Activated CD8-positive, alpha-beta T cell treated with anti-CD3 and anti-CD28 coated beads for 36 hours (primary cell): Measurements from ENCODE around the gene KIAA1191. TPM values are rescaled to one million over a fixed set of nuclear protein-coding genes. Genes with fewer than 3 reads are reported as not detected.

Experiments
- ATAC-seq: fragments of 200-7000 bp; cut with Tn5 transposase; one replicate; pipeline ENCODE4 v1.10.0; 2021; ENCODE audit warnings: mild to moderate bottlenecking, moderate library complexity
- CTCF ChIA-PET: fragments of 350-600 bp; sonication (Branson Sonifier 250); formaldehyde crosslinking; loops from one replicate; lab custom pipeline; 2021; ENCODE audit warnings: antibody characterized with exemption; lab: Charles Lee
- POLR2A ChIA-PET: fragments of 350-600 bp; sonication (Branson Sonifier 250); formaldehyde crosslinking; loops from one replicate; lab custom pipeline; 2021; ENCODE audit warnings: antibody characterized with exemption; lab: Charles Lee
- DNase-seq: peaks from one replicate; pipeline ENCODE4 v3.0.0-alpha.2; 2020
- H3K27ac Mint-ChIP-seq: one replicate; pipeline ENCODE4 v1.8.0; 2021; ENCODE audit warnings: mild to moderate bottlenecking, mixed read lengths
- H3K27me3 Mint-ChIP-seq: one replicate; pipeline ENCODE4 v1.8.0; 2021; ENCODE audit warnings: mixed read lengths
- H3K36me3 Mint-ChIP-seq: one replicate; pipeline ENCODE4 v1.8.0; 2021; ENCODE audit warnings: low read depth, mixed read lengths
- H3K4me1 Mint-ChIP-seq: one replicate; pipeline ENCODE4 v1.8.0; 2021; ENCODE audit warnings: low read depth, mixed read lengths
- H3K4me3 Mint-ChIP-seq: one replicate; pipeline ENCODE4 v1.8.0; 2021; ENCODE audit warnings: mild to moderate bottlenecking, moderate library complexity, mixed read lengths
- H3K9me3 Mint-ChIP-seq: one replicate; pipeline ENCODE4 v1.8.0; 2021; ENCODE audit warnings: mixed read lengths
- intact Hi-C: fragments of 100-400 bp; cut with micrococcal nuclease; formaldehyde crosslinking; loops from one replicate; pipeline ENCODE4 v1.10.0; 2022
- total RNA-seq, 2 experiments: library from RNA; stranded (reverse); gene quantifications; one replicate each; pipeline ENCODE4 v1.2.3, GENCODE V29; 2021
- TF ChIP-seq, protein P1 (sequence below): fragments of 200-600 bp; IDR thresholded peaks from one replicate; pipeline ENCODE4 v1.8.0; 2022; ENCODE audit warnings: antibody characterized with exemption, mild to moderate bottlenecking

KIAA1191 gene
- total RNA-seq, 2 experiments from 2014 or later = 39.4 to 40.8 TPM

DNA sequence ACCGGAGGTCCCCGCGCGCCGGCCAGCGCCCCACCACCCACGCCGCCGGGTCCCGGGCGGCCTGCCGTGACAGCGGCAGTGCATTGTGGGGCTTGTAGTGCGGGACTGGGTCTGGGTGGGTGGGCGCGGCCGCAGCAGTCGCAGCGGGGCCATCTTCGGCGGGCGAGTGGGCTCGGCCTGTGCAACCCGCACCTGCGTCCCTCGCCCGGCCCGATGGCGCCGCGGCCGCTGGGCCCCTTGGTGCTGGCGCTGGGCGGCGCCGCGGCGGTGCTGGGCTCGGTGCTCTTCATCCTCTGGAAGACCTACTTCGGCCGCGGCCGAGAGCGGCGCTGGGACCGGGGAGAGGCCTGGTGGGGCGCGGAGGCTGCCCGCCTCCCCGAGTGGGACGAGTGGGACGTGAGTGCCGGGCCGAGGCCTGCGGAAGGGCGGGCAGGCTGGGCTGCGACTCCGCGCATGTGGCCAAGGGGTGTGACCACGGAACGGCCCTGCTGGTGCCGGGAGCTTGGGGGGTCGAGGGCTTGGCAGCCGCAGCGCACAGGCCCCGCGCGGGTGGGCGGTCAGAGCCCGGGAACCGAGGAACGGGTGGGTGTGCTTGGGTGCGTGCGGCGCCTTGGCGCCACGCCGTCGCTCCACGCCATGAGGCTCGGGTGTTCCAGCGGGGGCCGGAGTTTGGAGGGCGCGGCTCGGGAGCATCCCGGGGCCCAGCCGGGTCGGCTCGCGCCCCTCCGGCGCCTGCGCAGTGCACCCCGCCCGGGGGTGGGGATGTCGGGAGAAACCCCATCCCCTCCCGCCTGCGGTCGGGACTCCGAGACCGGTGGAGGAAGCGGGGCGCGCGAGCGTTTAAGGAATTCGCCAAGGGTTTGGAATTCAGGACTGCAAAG lies 4.0 kb upstream of the KIAA1191 start, which contains the start of gene ARL10:
Gene ARL10, plus strand, starts transcription at position 137 of the 881 bp plus-strand sequence. Its CDS starts 77 bp downstream, at position 214.
- ChIA-PET CTCF (no interaction called here), POLR2A (interaction anchor here (2.1 kb wide), 2 partner anchors 16 to 23 kb away, joined by 6 to 7 read pairs; partner anchors contain the start of genes HIGD2A and NOP16)
- peak; percentile 69 for DNase-seq
- no peaks in the 10 kb centered on the region for H3K9me3 Mint-ChIP-seq
- H3K36me3 Mint-ChIP-seq = peaks cover 18% of the 10 kb centered on the region
- TF ChIP-seq, protein P1, sequence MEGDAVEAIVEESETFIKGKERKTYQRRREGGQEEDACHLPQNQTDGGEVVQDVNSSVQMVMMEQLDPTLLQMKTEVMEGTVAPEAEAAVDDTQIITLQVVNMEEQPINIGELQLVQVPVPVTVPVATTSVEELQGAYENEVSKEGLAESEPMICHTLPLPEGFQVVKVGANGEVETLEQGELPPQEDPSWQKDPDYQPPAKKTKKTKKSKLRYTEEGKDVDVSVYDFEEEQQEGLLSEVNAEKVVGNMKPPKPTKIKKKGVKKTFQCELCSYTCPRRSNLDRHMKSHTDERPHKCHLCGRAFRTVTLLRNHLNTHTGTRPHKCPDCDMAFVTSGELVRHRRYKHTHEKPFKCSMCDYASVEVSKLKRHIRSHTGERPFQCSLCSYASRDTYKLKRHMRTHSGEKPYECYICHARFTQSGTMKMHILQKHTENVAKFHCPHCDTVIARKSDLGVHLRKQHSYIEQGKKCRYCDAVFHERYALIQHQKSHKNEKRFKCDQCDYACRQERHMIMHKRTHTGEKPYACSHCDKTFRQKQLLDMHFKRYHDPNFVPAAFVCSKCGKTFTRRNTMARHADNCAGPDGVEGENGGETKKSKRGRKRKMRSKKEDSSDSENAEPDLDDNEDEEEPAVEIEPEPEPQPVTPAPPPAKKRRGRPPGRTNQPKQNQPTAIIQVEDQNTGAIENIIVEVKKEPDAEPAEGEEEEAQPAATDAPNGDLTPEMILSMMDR = no peak
- no peaks in the 10 kb centered on the region for H3K27me3 Mint-ChIP-seq
- peak within 1 kb of the TSS; percentile 77 for H3K4me3 Mint-ChIP-seq
- H3K27ac Mint-ChIP-seq = peak within 1 kb of the TSS; percentile 67
- ATAC-seq = peak; percentile 42
- H3K4me1 Mint-ChIP-seq = peaks cover 21% of the 10 kb centered on the region
- intact Hi-C loops = no loop called here

DNA sequence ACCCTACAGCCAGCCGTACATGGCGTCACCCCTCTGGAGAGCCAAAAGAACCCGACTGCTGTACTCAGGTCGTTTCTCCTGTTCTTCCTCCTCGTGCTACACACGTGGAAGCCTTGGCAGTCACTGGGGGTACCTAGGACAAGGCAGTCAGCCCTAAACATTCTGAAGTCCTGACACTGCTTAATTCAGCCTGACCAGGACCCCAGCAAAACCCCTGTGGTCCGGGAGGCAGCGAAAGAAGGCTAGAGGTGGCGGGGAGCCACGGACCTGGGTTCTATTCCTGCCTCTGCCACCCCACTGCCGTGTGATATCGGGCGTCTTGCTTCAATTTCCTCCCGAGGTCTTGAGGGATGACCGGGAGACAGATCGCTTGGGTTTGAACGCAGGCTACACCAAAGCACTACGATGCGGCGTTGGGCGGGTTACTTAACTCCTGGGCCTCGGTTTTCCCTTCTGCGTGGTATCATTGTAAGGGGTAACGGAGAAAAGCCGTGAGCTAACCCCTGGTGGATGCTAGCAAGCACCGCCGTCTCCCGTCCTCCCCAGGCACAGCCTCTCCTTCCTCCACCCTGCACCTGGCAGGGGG lies 3.3 kb upstream of the KIAA1191 start:
- CTCF ChIA-PET = no interaction called here
- Mint-ChIP-seq H3K36me3 (peaks cover 19% of the 10 kb centered on the region), H3K4me3 (peak overlapping the region; percentile 77), H3K27ac (peak overlapping the region; percentile 67), H3K27me3 (no peaks in the 10 kb centered on the region), H3K9me3 (no peaks in the 10 kb centered on the region), H3K4me1 (peaks cover 21% of the 10 kb centered on the region)
- ATAC-seq = no peak
- DNase-seq = no peak
- POLR2A ChIA-PET = interaction anchor here (2.1 kb wide), 1 partner anchor 17 kb away, joined by 6 read pairs; no protein-coding TSS in a partner anchor
- TF ChIP-seq, protein P1 = no peak
- intact Hi-C loops = no loop called here

DNA sequence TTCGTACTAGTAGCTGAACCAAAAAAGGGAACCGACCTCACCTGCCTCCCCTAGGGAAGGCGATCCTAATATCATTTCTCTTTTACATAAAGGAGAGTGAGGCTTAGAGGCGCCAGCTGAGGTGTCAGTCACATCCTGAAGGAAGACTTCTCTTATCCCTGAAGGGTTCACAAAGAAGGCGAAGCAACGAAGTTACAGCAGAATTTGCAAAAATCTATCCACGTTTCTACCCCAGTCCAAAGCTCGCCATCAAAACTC lies 598 bp upstream of the KIAA1191 start:
- Mint-ChIP-seq H3K36me3 (peaks cover 21% of the 10 kb centered on the region), H3K27ac (peak overlapping the region; percentile 98), H3K27me3 (no peaks in the 10 kb centered on the region), H3K4me3 (peak overlapping the region; percentile 98), H3K4me1 (peaks cover 32% of the 10 kb centered on the region), H3K9me3 (no peaks in the 10 kb centered on the region)
- TF ChIP-seq, protein P1 = no peak
- intact Hi-C loops = no loop called here
- CTCF ChIA-PET = interaction anchor here (1.3 kb wide), 1 partner anchor 9 kb away, joined by 5 read pairs; no protein-coding TSS in a partner anchor
- DNase-seq = no peak
- no peak for ATAC-seq
- POLR2A ChIA-PET = interaction anchor here (1.0 to 3.1 kb wide), 9 partner anchors 8 to 173 kb away, joined by 3 to 14 read pairs (median 4); partner anchors contain the start of gene FAF2

DNA sequence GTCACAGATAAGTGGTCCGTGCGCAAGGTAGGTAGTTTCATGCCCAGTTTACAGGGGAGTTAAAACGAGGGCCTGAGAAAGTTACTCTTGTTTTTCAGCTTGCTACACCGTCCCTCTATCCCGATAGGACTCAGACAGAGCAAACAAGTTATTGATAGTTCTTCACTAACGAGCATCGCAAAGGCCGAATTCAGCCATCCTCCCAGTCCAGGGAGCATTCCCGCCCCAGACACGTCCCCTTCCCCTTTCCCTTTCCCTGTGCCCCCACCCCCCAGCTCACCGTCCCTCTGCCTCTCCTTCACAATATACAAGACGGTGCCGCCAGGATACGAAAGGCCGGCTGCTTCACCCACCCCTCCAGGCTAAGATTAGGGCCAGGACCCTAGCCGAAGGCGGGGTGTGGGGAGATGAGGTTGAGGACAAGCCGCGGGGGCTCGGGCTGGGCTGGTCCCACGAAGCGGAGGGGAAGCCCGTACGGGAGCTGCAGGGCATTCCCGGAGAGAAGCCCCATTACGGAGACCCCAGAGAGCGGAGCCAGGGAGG lies 599 bp downstream of the KIAA1191 start:
- Mint-ChIP-seq H3K36me3 (peaks cover 21% of the 10 kb centered on the region), H3K4me1 (peaks cover 30% of the 10 kb centered on the region)

More for the DNA sequence above, 599 bp downstream of the KIAA1191 start:
- Mint-ChIP-seq H3K27me3 (no peaks in the 10 kb centered on the region), H3K9me3 (no peaks in the 10 kb centered on the region), H3K4me3 (peak overlapping the region; percentile 98), H3K27ac (peak overlapping the region; percentile 98)
- ChIA-PET CTCF (interaction anchor here (1.1 to 1.3 kb wide), 3 partner anchors 8 to 631 kb away, joined by 3 to 5 read pairs (median 3); no protein-coding TSS in a partner anchor), POLR2A (interaction anchor here (0.6 to 3.1 kb wide), 10 partner anchors 18 to 297 kb away, joined by 3 to 14 read pairs (median 4); partner anchors contain the start of gene FAF2)
- TF ChIP-seq, protein P1 = peak; percentile 15
- no peak for DNase-seq
- peak; percentile 2 for ATAC-seq
- intact Hi-C loops = loop anchor here (1.0 kb wide), 1 partner anchor 27 kb away; the partner anchor contains the start of genes HIGD2A and NOP16
